ENCODE results near the gene LAPTM4A. TPM values are rescaled to one million over a fixed set of nuclear protein-coding genes. Genes with fewer than 3 reads are reported as not detected.

LAPTM4A gene
- total and polyA plus RNA-seq, 10 of the 15 experiments (the other 5 are each of a cell fraction or from before 2014, with no cell fraction given): 17.8 to 107 (median 45.8) TPM

- no peak overlapping the region for H3K27ac ChIP-seq (ENCODE audit: control insufficient read depth, insufficient read depth)
- ChIA-PET RAD21 (ENCODE audit: unreplicated experiment) (no interaction called here), CTCF (interaction anchor here (1.7 kb wide), 1 partner anchor 9 kb away, joined by 4 read pairs; no protein-coding TSS in a partner anchor), SMC1A (ENCODE audit: uncharacterized antibody, unreplicated experiment) (no interaction called here), POLR2A (interaction anchor here (3.1 kb wide), 1 partner anchor 14 kb away, joined by 17 read pairs; the partner anchor contains the start of gene LAPTM4A)
- H4K20me1 ChIP-seq (ENCODE audit: control insufficient read depth, insufficient read depth): no peaks in the 10 kb centered on the region
- no peaks in the 10 kb centered on the region for H3K36me3 ChIP-seq (ENCODE audit: control insufficient read depth in 2 of 2, insufficient read depth in 2 of 2, low read length in 1 of 2)
- no peak for DNase-seq (ENCODE audit: low read depth, low spot score)
- H3K27me3 ChIP-seq (replicated peaks in 1 of 2; ENCODE audit: control insufficient read depth in 2 of 2, insufficient read depth in 2 of 2, low read length in 1 of 2): no peaks in the 10 kb centered on the region
- 61% methylated on average over 3 of the region's 3 CpGs for WGBS (ENCODE audit: insufficient coverage, insufficient replicate concordance, low lambda C conversion rate, missing lambda C conversion rate)
- FAIRE-seq: no peak
- in situ Hi-C loops (cut with MboI): no loop called here
- H3K9me3 ChIP-seq (replicated peaks; ENCODE audit: control insufficient read depth, insufficient read depth, low read length): no peaks in the 10 kb centered on the region; the same call in 2 of the 3 replicates
- no peak overlapping the region for H2AFZ ChIP-seq (ENCODE audit: control insufficient read depth, low read depth, low read length)
- H3K79me2 ChIP-seq (ENCODE audit: control insufficient read depth, insufficient read depth, low read length): no peaks in the 10 kb centered on the region
- H3K4me1 ChIP-seq (ENCODE audit: control insufficient read depth, insufficient read depth, low read length): no peaks in the 10 kb centered on the region
- no peak for ATAC-seq
- no TSS peak for BruUV-seq (replicated peaks)
- no peak overlapping the region for H3K4me3 ChIP-seq
- TF ChIP-seq PRDM15 (CRISPR knock-in tag; IDR thresholded peaks at IDR 0.05): no peak
- intact Hi-C loops (cut with micrococcal nuclease; ENCODE audit: unreplicated experiment): no loop called here
- H3K9ac ChIP-seq (ENCODE audit: control insufficient read depth, insufficient read depth, low read length): no peak overlapping the region
- H3K4me2 ChIP-seq (ENCODE audit: control insufficient read depth, insufficient read depth): no peak overlapping the region
Observed at GRCh38 chr2:20064421-20064820, 13.0 kb upstream of the LAPTM4A start.
